Fibroblast of skin of back (primary cell): ENCODE results near the gene MDFI.

Source experiments
- DNase-seq: peaks from one replicate; pipeline ENCODE4 v3.0.0-alpha.2; 2013

MDFI gene

GRCh38 chr6:41634657-41635056 lies 3.6 kb upstream of the MDFI start:
- peak; percentile 38 for DNase-seq

DNA sequence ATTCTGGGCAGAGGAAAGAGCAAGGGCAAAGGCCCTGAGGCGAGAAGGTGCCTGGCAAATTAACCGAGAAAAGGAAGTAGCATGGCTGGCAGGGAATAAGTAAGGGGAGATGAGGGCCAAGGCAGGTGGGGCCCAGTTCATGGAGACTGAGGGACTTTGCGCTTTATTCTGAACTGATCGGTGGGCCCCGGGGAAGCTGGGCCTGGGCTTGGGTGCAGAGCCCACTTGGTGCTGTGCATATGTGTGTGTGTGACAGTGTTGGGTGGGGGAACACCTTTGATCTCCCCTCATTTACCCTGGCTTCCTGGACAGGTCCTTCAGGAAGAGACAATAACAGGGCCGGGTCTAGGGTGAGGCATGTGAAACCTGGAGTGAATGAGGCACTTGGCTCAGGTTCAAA lies 2.9 kb upstream of the MDFI start:
- no peak for DNase-seq

GRCh38 chr6:41636833-41637193 lies 1.5 kb upstream of the MDFI start:
- no peak for DNase-seq

GRCh38 chr6:41637194-41638001 lies 870 bp upstream of the MDFI start:
- no peak for DNase-seq

DNA sequence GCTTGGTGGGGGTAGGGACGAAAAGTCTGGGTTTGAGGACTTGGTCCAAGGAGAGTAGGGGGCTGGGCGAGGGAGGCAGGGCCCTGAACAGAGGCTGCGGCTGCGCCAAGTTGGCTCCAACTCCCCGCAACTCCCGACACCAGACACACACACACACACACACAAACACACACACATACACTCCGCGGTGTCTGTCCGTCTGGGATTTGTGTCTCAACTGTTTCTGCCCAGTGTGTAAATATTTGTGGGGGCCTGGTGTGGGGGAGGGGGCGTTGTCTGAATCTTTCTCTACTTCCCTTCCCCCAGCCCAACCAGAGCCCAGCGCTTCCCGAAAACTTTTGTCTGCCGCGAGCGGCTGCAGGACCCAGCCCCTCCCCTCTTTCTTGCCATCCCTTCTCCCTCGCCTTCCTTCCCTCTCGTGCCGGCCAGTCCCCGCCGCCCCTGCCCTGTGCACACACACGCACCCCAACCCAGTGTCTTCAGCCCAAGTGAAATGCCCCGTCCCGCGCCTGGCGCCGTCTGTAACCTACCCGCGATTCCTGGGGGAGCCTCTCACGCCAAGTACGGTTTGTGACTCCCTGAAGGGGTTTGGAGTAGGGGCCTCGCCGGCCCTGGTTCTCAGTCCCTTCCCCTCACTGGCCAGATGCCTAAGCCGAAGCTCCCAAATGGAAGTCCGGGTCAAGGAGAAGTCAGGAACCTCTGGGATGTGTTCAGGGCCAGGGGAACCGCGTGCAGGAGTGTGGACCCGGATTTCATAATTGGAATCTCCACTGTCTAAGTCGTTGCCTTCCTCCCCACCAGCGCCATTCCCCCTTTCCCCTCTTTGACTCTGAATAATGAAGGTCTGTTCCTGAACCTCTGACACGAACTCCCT lies 904 bp downstream of the MDFI start:
- no peak for DNase-seq

DNA sequence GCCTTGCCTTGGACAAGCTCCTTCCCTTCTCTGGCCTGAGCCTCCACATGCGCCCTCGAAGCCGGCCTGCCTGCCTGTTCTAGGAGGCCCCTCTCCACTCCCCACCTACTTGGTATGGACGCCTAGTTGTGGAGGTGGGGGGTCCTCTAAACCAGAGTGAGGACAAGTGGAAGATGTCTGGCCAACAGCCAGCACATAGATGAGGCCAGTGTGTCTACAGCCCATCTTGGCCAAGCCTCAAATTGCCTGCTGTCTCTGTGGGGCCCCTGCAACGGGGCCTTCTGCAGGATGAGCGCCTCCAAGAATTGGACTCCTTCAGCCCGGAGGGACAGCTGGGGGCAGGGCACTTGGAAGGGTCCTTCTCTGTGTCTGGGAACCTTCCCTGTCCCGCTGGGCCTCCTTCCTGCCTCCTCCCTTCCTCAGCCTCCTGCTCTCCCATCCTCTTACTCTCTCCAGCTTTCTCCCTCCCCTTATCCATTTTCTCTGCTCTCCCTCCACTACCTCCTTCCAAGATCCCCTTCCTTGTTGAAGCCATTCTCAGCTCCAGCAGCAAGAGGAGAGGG lies 1.6 kb downstream of the MDFI start:
- no peak for DNase-seq

DNA sequence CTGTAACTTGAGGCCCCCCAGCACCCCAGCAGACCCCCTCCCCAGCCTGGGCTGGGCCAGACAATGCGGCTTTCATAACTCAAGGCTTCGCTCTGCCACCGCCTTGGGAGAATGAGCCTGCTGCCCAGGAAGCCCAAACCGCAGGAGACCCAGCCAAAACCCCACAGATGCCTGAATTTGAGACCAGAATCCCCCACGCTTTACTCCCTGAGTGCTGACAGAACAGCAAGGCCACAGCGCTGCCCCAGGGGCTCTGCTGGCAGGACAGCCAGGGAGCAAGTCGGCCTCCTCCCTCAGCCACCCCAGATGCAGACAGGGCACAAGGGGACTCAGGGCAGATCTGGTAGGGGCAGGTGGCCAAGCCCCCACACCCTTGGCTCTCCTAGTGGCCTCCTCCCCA lies 2.2 kb downstream of the MDFI start:
- DNase-seq: no peak

GRCh38 chr6:41641352-41641925 lies 3.2 kb downstream of the MDFI start:
- no peak for DNase-seq

GRCh38 chr6:41642090-41642959 lies 4.1 kb downstream of the MDFI start:
- DNase-seq: no peak

- no peak for DNase-seq
Measured at GRCh38 chr6:41642960-41643898, 5.0 kb downstream of the MDFI start.

DNA sequence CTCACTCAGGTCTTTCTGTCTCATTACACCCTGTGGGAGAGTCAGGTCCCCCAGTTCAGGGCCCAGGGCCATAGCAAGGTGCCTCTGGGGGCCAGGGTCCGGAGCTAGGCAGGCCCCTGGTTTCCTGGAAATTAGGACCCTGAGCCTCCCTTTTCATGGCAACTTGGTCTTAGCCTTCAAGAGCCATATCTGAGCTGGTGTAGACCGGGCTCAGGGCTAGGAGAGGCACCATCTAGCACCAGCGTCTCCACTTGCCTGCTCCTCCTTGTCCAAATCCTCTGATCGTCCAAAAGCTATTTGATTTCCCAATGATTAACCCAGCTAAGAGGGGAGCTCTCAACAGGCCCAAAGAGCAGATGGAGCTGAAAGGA lies 5.6 kb downstream of the MDFI start:
- DNase-seq: no peak

GRCh38 chr6:41644297-41644879 lies 6.1 kb downstream of the MDFI start:
- DNase-seq: no peak

- DNase-seq: no peak
Measured at GRCh38 chr6:41645007-41645618, 6.8 kb downstream of the MDFI start.

DNA sequence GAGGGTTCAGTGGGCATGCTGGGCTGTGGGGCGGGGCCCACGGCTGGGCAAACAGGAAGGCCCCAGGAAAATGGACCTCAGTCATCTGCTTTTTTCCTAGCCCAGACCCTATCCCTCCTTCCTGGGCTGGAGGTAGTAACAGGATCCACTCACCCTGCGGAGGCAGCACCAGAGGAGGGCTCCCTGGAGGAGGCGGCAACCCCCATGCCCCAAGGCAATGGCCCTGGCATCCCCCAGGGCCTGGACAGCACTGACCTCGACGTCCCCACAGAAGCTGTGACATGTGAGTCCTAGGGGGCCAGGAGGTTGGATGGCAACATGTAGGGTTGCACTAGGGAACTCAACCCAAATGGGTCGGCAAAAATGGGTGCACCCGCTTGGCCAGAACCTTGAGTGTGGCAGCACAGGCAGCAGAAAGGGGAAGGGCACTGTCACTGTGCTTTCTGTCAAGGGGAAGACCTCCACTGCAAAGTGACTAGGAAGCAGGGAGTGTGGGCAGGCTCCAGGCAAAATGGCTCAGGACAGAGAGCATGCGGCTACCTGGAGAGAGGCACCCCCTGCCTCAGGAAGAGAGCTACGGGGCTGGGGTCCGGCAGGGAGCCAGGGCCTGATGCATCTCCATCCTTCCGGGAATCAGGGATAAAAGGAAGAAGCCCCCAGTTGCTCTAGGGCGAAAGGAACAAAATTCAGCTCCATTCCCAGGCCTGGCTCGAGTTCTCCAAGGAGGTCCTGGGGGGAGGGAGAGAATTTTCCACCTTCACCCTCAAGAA lies 7.9 kb downstream of the MDFI start:
- DNase-seq: no peak

- no peak for DNase-seq
Measured at GRCh38 chr6:41647061-41647511, 8.8 kb downstream of the MDFI start.

DNA sequence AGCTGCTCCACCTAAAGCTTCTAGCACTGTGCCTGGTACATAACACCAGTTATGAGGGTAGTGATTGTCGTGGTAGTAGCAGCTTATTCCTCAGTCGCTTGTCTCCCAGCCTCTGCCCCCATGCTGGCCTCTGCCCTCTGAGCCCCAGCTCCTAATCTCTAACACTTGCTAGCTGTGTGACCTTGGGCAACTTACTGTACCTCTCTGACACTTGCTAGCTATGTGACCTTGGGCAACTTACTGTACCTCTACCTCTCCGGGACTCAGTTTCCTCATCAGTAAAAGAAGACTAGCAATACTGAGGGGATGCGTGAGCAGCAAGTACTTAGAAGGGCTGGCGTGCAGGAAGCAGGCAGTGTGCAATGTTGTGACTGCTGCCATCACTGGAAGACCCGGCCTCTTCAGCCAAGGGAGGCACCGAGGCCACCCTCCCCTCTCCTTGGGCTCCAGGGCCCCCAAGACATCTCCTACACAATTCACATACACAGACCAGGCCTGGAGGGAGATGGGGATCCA lies 9.9 kb downstream of the MDFI start:
- no peak for DNase-seq

DNA sequence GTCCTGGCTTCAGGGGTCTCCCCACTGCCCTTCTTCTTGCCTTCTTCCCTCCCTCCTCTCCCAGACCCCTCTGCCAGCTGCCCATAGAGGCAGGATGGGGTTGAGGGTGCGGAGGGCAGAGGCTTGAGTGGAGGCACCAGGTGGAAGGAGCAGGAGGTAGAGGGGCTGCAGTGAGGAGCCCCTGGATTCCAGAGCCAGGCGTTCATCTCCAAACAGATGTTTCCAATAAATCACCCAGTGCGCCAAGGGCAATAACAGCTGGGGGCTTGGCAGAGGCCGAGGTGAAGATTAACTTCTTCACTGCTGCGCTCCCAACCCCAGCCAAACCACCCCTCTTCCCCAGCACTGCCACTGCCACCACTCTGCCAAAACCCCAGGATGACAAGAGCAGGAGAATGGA lies 10.7 kb downstream of the MDFI start:
- DNase-seq: no peak

DNA sequence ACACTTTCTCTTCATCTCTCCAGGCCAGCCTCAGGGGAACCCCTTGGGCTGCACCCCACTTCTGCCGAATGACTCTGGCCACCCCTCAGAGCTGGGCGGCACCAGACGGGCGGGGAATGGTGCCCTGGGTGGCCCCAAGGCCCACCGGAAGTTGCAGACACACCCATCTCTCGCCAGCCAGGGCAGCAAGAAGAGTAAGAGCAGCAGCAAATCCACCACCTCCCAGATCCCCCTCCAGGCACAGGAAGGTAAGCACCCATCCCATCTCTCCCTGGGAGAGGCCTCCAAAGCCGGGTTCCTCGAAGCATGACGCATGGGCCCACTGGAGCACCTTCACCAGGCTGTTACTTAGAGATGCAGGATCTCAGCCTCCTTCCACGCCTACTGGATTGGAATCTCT lies 11.3 kb downstream of the MDFI start:
- DNase-seq: no peak

DNA sequence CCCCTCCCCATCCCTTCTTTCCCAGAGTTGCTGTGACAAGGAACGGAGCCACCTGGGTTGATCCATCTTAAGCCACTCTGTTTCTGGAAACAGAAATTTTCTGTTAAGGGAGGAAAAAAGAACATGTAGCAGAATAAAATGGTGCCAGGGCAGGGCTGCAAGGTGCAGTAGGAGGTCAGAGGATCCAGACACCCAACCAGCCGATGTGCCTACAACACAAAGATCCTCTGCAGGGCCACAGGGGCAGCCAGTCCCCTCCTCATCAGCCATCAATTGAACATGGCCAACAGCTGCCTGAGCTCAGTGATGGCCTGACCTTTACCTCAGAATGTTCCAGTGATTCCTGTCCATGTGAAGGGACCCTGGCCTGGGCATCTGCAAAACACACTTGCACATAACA lies 11.9 kb downstream of the MDFI start:
- no peak for DNase-seq
